ENCODE data around the gene NEK6. TPM values are rescaled to one million over a fixed set of nuclear protein-coding genes. Genes with fewer than 3 reads are reported as not detected.

NEK6 gene
- total and polyA plus RNA-seq, 2 of the 8 experiments (the other 6 are each of a cell fraction or from before 2014, with no cell fraction given), result 17.7 to 19.7 TPM

DNA sequence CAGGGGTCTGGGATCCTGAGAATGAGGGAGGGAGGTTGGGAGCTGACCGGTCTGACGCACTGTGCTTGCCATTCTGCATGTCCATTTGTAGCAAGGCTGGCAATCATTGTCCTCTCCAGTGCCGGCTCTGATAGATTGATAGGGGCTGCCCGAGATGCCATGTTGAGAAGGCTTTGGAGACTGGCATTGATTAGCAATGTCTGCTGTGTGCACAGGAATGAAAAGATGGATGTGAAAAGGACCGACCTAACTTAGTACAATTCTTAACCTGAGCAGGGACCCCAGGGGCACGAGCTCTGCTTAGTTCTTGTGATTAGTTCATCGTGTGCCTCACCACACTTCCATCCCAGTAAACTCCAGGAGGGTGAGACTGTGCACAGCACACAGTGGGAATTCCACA lies 17.0 kb downstream of the NEK6 start (continued):
- TF ChIP-seq, protein P1, sequence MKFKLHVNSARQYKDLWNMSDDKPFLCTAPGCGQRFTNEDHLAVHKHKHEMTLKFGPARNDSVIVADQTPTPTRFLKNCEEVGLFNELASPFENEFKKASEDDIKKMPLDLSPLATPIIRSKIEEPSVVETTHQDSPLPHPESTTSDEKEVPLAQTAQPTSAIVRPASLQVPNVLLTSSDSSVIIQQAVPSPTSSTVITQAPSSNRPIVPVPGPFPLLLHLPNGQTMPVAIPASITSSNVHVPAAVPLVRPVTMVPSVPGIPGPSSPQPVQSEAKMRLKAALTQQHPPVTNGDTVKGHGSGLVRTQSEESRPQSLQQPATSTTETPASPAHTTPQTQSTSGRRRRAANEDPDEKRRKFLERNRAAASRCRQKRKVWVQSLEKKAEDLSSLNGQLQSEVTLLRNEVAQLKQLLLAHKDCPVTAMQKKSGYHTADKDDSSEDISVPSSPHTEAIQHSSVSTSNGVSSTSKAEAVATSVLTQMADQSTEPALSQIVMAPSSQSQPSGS (IDR thresholded peaks at IDR 0.05; ENCODE audit: low read length), result no peak
- TF ChIP-seq SIX5 (IDR thresholded peaks at IDR 0.05; ENCODE audit: low read depth, low read length), result no peak

Measured in H1 (cell line).